HepG2 (cell line): Measurements from ENCODE around the gene ADORA2B. TPM values are rescaled to one million over a fixed set of nuclear protein-coding genes. Genes with fewer than 3 reads are reported as not detected.

Experiments
- CHD4 ChIP-seq: fragments of 200-600 bp; sonication (generic); IDR thresholded peaks from 2 replicates; pipeline ENCODE4 v1.7.0; 2017; ENCODE audit warnings: mild to moderate bottlenecking, low read length, borderline replicate concordance
- MAFF ChIP-seq: IDR thresholded peaks from 2 replicates; pipeline ENCODE4 v1.6.1; 2011; ENCODE audit warnings: low read depth, low read length, improper control_type of control experiment
- MTA3 ChIP-seq: sonication (generic); formaldehyde crosslinking; IDR thresholded peaks from 2 replicates; pipeline ENCODE4 v1.4.0; 2020; ENCODE audit warnings: missing genetic modification reagents
- MXD4 ChIP-seq: IDR thresholded peaks from 2 replicates; pipeline ENCODE4 v1.6.1; 2016; ENCODE audit warnings: mild to moderate bottlenecking, missing biosample characterization, missing genetic modification reagents
- NR1H2 ChIP-seq: sonication (generic); formaldehyde crosslinking; IDR thresholded peaks from 2 replicates; pipeline ENCODE4 v1.8.1; 2022; ENCODE audit warnings: low read depth, missing genetic modification reagents, borderline replicate concordance
- SCMH1 ChIP-seq: sonication (generic); formaldehyde crosslinking; IDR thresholded peaks from 2 replicates; pipeline ENCODE4 v1.9.0; 2021; ENCODE audit warnings: missing genetic modification reagents, mild to moderate bottlenecking, borderline replicate concordance
- SYNCRIP ChIP-seq: fragments of 200-400 bp; formaldehyde crosslinking; IDR thresholded peaks from 2 replicates; pipeline ENCODE4 v1.6.1; 2018; ENCODE audit warnings: mild to moderate bottlenecking, low read depth, low read length; ENCODE audit not compliant: insufficient read depth
- ZNF17 ChIP-seq: sonication (generic); formaldehyde crosslinking; IDR thresholded peaks from 2 replicates; pipeline ENCODE4 v1.5.0; 2020; ENCODE audit warnings: mild to moderate bottlenecking, missing genetic modification reagents
- ZNF350 ChIP-seq: sonication (generic); formaldehyde crosslinking; IDR thresholded peaks from 2 replicates; pipeline ENCODE4 v1.4.0; 2020; ENCODE audit warnings: mild to moderate bottlenecking, low read depth, missing genetic modification reagents, borderline replicate concordance
- ZNF543 ChIP-seq: sonication (generic); formaldehyde crosslinking; IDR thresholded peaks from 2 replicates; pipeline ENCODE4 v1.4.0; 2020; ENCODE audit warnings: mild to moderate bottlenecking, missing genetic modification reagents
- ZNF629 ChIP-seq: sonication (generic); formaldehyde crosslinking; conservative IDR thresholded peaks from 2 replicates; pipeline ENCODE4 v1.5.0; 2020; ENCODE audit warnings: missing genetic modification reagents
- ZNF644 ChIP-seq: IDR thresholded peaks from 2 replicates; pipeline ENCODE4 v1.6.1; 2016; ENCODE audit warnings: low read depth
- ZNF678 ChIP-seq: sonication (generic); formaldehyde crosslinking; IDR thresholded peaks from 2 replicates; pipeline ENCODE4 v1.4.0; 2020; ENCODE audit warnings: mild to moderate bottlenecking, missing genetic modification reagents
- ZNF878 ChIP-seq: sonication (generic); formaldehyde crosslinking; IDR thresholded peaks from 2 replicates; pipeline ENCODE4 v1.8.1; 2023; ENCODE audit warnings: mild to moderate bottlenecking, missing genetic modification reagents, moderate library complexity
- polyA plus RNA-seq, 8 experiments: library from polyadenylated mRNA; depleted of rRNA in 3 of 8; stranded (reverse) in 7 of 8; unstranded in 1 of 8; fragments of >200 nt; fragmentation: Illumina TruSeq in 4 of 8; extraction: Trizol in 4 of 8; gene quantifications; 2 replicates each; pipeline versions ENCODE4 v1.2.1 to v1.2.3, GENCODE V29; 2011 to 2016; ENCODE audit warnings: low read depth in 4 of 8, missing spikeins in 1 of 8, mixed read lengths in 1 of 8; ENCODE audit not compliant: insufficient read depth in 1 of 8
- total RNA-seq, 5 experiments: library from RNA; depleted of rRNA; stranded (reverse); fragments of >200 nt; fragmentation: Illumina TruSeq; extraction: Trizol; gene quantifications; 2 replicates each; pipeline ENCODE4 v1.2.3, GENCODE V29; 2016; ENCODE audit warnings: low read depth in 1 of 5
- TF ChIP-seq, protein P1 (sequence below): sonication (generic); formaldehyde crosslinking; IDR thresholded peaks from 2 replicates; pipeline ENCODE4 v1.4.0; 2020; ENCODE audit warnings: missing genetic modification reagents
- TF ChIP-seq, protein P2 (sequence below): sonication (generic); formaldehyde crosslinking; IDR thresholded peaks from 2 replicates; pipeline ENCODE4 v1.4.0; 2020; ENCODE audit warnings: mild to moderate bottlenecking, missing genetic modification reagents
- TF ChIP-seq, protein P3 (sequence below): IDR thresholded peaks from 2 replicates; pipeline ENCODE4 v1.6.1; 2016; ENCODE audit warnings: low read depth
- TF ChIP-seq, protein P4 (sequence below): fragments of 450-650 bp; IDR thresholded peaks from 2 replicates; pipeline ENCODE4 v1.6.1; 2016
- TF ChIP-seq, protein P5 (sequence below): sonication (generic); formaldehyde crosslinking; IDR thresholded peaks from 2 replicates; pipeline ENCODE4 v1.4.0; 2020; ENCODE audit warnings: mild to moderate bottlenecking, missing genetic modification reagents

ADORA2B gene
- total and polyA plus RNA-seq, 2 of the 13 experiments (the other 11 are each of a cell fraction or from before 2014, with no cell fraction given) = 10.4 to 20.0 TPM

GRCh38 chr17:15999141-15999973 lies 54.4 kb downstream of the ADORA2B start, which contains the start of the genes TTC19 and ZSWIM7 (continued):
- TF ChIP-seq MAFF = no peak
- TF ChIP-seq, protein P1, sequence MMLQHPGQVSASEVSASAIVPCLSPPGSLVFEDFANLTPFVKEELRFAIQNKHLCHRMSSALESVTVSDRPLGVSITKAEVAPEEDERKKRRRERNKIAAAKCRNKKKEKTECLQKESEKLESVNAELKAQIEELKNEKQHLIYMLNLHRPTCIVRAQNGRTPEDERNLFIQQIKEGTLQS (CRISPR knock-in tag) = peak; percentile 73
- TF ChIP-seq NR1H2 = no peak
- TF ChIP-seq, protein P2, sequence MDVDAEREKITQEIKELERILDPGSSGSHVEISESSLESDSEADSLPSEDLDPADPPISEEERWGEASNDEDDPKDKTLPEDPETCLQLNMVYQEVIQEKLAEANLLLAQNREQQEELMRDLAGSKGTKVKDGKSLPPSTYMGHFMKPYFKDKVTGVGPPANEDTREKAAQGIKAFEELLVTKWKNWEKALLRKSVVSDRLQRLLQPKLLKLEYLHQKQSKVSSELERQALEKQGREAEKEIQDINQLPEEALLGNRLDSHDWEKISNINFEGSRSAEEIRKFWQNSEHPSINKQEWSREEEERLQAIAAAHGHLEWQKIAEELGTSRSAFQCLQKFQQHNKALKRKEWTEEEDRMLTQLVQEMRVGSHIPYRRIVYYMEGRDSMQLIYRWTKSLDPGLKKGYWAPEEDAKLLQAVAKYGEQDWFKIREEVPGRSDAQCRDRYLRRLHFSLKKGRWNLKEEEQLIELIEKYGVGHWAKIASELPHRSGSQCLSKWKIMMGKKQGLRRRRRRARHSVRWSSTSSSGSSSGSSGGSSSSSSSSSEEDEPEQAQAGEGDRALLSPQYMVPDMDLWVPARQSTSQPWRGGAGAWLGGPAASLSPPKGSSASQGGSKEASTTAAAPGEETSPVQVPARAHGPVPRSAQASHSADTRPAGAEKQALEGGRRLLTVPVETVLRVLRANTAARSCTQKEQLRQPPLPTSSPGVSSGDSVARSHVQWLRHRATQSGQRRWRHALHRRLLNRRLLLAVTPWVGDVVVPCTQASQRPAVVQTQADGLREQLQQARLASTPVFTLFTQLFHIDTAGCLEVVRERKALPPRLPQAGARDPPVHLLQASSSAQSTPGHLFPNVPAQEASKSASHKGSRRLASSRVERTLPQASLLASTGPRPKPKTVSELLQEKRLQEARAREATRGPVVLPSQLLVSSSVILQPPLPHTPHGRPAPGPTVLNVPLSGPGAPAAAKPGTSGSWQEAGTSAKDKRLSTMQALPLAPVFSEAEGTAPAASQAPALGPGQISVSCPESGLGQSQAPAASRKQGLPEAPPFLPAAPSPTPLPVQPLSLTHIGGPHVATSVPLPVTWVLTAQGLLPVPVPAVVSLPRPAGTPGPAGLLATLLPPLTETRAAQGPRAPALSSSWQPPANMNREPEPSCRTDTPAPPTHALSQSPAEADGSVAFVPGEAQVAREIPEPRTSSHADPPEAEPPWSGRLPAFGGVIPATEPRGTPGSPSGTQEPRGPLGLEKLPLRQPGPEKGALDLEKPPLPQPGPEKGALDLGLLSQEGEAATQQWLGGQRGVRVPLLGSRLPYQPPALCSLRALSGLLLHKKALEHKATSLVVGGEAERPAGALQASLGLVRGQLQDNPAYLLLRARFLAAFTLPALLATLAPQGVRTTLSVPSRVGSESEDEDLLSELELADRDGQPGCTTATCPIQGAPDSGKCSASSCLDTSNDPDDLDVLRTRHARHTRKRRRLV (CRISPR knock-in tag) = no peak; the same call in 1 of the 2 replicates
- peak; percentile 96 for TF ChIP-seq MXD4
- no peak for TF ChIP-seq MTA3 (CRISPR knock-in tag)
- peak; percentile 52; the same call in 1 of the 2 replicates for TF ChIP-seq ZNF644 (CRISPR knock-in tag)
- peak; percentile 84; the same call in 1 of the 2 replicates for TF ChIP-seq ZNF878
- TF ChIP-seq CHD4 = no peak
- TF ChIP-seq ZNF350 (CRISPR knock-in tag) = peak; percentile 51
- no peak for TF ChIP-seq SYNCRIP
- peak; percentile 6; the same call in 1 of the 2 replicates for TF ChIP-seq ZNF678
- no peak for TF ChIP-seq SCMH1 (CRISPR knock-in tag)
- TF ChIP-seq, protein P3, sequence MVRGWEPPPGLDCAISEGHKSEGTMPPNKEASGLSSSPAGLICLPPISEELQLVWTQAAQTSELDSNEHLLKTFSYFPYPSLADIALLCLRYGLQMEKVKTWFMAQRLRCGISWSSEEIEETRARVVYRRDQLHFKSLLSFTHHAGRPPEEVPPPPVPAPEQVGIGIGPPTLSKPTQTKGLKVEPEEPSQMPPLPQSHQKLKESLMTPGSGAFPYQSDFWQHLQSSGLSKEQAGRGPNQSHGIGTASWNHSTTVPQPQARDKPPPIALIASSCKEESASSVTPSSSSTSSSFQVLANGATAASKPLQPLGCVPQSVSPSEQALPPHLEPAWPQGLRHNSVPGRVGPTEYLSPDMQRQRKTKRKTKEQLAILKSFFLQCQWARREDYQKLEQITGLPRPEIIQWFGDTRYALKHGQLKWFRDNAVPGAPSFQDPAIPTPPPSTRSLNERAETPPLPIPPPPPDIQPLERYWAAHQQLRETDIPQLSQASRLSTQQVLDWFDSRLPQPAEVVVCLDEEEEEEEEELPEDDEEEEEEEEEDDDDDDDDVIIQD = peak; percentile 74; the same call in 1 of the 2 replicates
- TF ChIP-seq, protein P4, sequence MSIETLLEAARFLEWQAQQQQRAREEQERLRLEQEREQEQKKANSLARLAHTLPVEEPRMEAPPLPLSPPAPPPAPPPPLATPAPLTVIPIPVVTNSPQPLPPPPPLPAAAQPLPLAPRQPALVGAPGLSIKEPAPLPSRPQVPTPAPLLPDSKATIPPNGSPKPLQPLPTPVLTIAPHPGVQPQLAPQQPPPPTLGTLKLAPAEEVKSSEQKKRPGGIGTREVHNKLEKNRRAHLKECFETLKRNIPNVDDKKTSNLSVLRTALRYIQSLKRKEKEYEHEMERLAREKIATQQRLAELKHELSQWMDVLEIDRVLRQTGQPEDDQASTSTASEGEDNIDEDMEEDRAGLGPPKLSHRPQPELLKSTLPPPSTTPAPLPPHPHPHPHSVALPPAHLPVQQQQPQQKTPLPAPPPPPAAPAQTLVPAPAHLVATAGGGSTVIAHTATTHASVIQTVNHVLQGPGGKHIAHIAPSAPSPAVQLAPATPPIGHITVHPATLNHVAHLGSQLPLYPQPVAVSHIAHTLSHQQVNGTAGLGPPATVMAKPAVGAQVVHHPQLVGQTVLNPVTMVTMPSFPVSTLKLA = peak; percentile 67
- peak; percentile 8; the same call in 1 of the 2 replicates for TF ChIP-seq ZNF629 (CRISPR knock-in tag)
- TF ChIP-seq ZNF543 (CRISPR knock-in tag) = no peak; the same call in none of the 2 replicates
- TF ChIP-seq, protein P5, sequence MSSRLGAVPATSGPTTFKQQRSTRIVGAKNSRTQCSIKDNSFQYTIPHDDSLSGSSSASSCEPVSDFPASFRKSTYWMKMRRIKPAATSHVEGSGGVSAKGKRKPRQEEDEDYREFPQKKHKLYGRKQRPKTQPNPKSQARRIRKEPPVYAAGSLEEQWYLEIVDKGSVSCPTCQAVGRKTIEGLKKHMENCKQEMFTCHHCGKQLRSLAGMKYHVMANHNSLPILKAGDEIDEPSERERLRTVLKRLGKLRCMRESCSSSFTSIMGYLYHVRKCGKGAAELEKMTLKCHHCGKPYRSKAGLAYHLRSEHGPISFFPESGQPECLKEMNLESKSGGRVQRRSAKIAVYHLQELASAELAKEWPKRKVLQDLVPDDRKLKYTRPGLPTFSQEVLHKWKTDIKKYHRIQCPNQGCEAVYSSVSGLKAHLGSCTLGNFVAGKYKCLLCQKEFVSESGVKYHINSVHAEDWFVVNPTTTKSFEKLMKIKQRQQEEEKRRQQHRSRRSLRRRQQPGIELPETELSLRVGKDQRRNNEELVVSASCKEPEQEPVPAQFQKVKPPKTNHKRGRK (CRISPR knock-in tag) = no peak
- TF ChIP-seq ZNF17 (CRISPR knock-in tag) = no peak
